T-helper 22 cell (primary cell): ENCODE data around the gene COL27A1.
"Not testable (repeated sequence)": the region's sequence is repeated elsewhere in the genome, so short reads cannot be mapped to it uniquely, and the experiment has no call there.

Experiments used
- DNase-seq: peaks from one replicate; pipeline ENCODE4 v3.0.0-alpha.2; 2020; ENCODE audit warnings: low read depth

Gene COL27A1

GRCh38 chr9:114308361-114308950 is 153.1 kb downstream of the COL27A1 start:
- no peak for DNase-seq

GRCh38 chr9:114309096-114309495 is 153.8 kb downstream of the COL27A1 start:
- no peak for DNase-seq

- no peak for DNase-seq
Measured at GRCh38 chr9:114310471-114311450, 155.4 kb downstream of the COL27A1 start.

- DNase-seq, result no peak
Measured at GRCh38 chr9:114311571-114312512, 156.5 kb downstream of the COL27A1 start.

GRCh38 chr9:114312513-114312875 is 157.2 kb downstream of the COL27A1 start:
- no peak for DNase-seq

- DNase-seq, result no peak
Measured at GRCh38 chr9:114313186-114313585, 157.8 kb downstream of the COL27A1 start.

- DNase-seq, result no peak
Measured at GRCh38 chr9:114314256-114314867, 159.0 kb downstream of the COL27A1 start.

- no peak for DNase-seq
Measured at GRCh38 chr9:114314881-114315722, 159.8 kb downstream of the COL27A1 start.

GRCh38 chr9:114315723-114316363 is 160.5 kb downstream of the COL27A1 start:
- DNase-seq, result no peak

- no peak for DNase-seq
Measured at GRCh38 chr9:114316605-114317230, 161.4 kb downstream of the COL27A1 start.

GRCh38 chr9:114317665-114318357 is 162.5 kb downstream of the COL27A1 start:
- no peak for DNase-seq

- DNase-seq, result no peak
Measured at GRCh38 chr9:114318416-114318815, 163.1 kb downstream of the COL27A1 start.

GRCh38 chr9:114319147-114319546 is 163.8 kb downstream of the COL27A1 start:
- no peak for DNase-seq

- DNase-seq, result not testable (repeated sequence)
Measured at GRCh38 chr9:114320710-114321109, 165.4 kb downstream of the COL27A1 start.

- DNase-seq, result no peak
Measured at GRCh38 chr9:114321759-114322158, 166.4 kb downstream of the COL27A1 start.

GRCh38 chr9:114322160-114322818 is 167.0 kb downstream of the COL27A1 start:
- not testable (repeated sequence) for DNase-seq

GRCh38 chr9:114322831-114323531 is 167.6 kb downstream of the COL27A1 start, which contains the start of gene ORM1:
Gene ORM1, plus strand, starts transcription at chr9:114323098. Its CDS starts 36 bp downstream, at chr9:114323134.
- DNase-seq, result not testable (repeated sequence)

GRCh38 chr9:114323849-114324248 is 168.5 kb downstream of the COL27A1 start:
- not testable (repeated sequence) for DNase-seq
